Stimulated activated CD8-positive, alpha-beta memory T cell treated with anti-CD3 and anti-CD28 coated beads, Interleukin-12 subunit alpha, Interleukin-12 subunit beta, amount 100 ng/mL, for 24 hours (primary cell): Measurements from ENCODE around the gene KCNJ5.

Source experiments
- DNase-seq: peaks from one replicate; pipeline ENCODE4 v3.0.0-alpha.2; 2020; ENCODE audit errors: extremely low read depth

Gene KCNJ5

DNA sequence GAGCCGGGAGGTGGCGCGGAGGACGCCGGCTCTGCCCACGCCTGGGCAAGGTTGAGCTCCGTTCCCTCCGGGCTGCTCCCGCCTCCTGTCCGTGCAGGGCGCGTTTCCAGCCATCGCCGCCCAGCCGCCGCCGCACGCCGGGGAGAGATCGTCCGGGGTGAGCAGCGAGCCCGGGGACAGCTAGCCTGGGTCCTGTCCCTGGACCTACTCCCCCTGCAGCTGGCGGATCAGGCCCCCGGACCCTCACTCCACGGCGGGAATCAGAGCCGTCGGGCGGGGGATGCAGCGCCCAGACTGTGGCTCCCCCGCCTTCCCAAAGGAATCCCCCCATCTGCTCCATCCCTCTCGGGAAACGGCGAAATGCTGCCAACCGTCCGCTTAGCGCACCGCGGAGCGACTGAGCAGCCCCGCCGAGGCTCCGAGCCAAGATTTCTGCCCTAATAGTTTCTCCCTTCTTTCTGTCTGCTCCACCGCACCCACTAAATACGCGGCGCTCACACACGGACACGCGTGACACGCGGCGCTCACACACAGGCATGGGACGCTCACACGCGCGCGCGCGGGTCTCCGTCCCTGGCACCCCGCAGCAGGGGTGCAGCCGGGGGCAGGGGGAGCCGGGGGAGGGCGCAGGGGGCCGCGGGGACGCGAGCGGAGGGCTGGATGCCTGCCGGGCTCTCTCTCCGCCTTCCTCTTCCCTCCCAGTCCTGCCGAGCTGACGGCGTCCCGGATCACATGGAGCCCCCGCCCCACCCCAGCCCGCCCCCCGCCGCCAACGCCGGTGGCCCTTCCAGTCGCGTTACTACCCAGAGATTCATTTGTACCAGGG is at the start of gene KCNJ5:
Gene KCNJ5 (plus strand): TSS at position 814 of the 826 bp plus-strand sequence. CDS start 19,918 bp downstream, outside the sequence.
- DNase-seq, result no peak

DNA sequence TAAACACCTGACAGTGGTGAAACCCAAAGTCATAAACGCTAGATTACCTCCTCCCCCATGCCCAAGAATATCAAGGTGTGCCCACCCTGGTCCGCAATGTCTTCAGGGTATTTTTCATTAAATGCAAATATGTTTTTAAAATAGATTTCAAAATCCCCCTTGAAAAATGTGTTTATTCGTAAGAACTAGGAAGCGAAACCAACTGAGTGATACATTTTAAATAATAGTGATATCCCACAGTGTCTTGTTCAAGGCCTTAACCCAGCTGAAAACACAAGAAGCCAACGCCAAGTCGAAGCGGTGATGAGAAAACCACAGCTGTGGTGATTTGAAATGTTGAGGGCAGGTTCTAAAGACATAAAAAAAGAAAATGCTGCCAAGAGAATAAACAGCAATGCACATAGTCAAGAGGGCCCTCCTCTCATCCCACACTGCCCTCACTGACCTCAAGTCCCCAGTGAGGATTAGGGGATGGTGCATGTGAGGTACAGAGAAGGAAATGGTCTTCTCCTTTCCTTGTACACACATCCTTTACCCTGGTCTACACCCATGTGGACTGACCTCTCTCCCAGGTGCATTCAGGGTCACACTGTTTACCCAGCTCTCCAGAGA is 49.6 kb upstream of the KCNJ5 start:
- no peak for DNase-seq

DNA sequence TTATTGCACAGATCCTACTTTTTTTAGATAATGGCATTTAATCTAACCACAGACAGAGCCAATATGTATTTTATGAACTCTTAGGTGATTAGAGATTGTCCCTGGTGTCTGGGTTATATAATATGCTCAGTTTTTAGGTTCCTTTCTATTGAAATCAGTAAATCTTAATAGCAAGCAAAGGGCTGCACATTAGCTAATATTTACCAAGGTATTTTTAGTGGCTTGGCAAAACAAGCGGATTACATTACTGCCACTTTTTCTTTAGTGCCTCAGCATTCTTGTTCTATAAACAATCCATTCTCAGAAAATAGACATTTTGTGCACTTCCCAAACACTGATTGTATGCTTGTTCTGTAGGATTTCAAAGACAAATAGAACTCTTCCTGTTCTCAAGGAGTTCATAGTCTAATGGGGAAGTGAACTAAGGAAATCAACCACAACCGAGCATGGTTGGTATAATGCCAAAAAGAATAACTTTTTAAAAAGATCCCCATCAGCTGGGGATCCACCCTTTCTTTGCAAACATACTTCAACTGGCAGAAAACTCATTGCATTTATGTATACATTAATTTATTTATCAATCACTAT is 47.9 kb upstream of the KCNJ5 start:
- no peak for DNase-seq

DNA sequence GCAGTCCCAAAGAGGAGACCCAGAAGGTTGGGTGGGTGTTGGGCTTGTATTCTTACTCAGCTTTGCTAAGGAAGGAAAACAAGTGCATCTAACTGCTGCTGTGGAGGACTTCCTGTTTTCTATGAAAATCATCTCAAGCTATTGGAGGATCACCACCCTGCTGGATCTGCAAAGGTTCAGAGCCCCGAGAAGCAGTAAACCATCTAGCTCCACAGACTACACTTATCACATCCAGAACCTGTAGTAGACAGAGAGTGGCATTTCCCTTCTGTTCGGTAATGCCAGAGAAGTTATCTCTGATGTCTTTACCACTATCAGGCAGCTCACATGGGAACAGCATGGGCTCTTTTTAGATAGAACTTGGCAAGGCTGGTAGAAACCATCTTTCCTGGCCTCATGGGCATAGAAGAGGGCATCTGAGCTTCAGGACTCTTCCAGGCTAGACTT is 45.8 kb upstream of the KCNJ5 start:
- no peak for DNase-seq

DNA sequence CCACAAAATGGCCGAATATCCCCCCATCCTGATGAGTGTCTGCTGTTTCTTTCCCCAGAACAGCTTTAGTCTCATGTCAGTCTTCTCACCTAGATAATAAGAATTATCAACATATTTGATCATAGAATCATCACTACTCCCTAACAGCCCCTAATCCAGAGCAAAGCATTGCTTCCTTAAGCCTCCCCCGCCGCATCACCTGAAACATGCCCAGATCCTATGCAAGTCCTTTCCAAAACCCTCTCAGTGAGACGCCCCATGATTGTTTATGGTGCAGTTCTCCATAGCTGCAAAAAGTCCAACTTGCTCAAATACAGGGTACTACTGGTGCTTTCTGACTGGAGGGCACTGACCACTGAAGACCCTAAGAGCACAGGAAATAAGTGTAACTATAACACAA is 44.2 kb upstream of the KCNJ5 start:
- no peak for DNase-seq

DNA sequence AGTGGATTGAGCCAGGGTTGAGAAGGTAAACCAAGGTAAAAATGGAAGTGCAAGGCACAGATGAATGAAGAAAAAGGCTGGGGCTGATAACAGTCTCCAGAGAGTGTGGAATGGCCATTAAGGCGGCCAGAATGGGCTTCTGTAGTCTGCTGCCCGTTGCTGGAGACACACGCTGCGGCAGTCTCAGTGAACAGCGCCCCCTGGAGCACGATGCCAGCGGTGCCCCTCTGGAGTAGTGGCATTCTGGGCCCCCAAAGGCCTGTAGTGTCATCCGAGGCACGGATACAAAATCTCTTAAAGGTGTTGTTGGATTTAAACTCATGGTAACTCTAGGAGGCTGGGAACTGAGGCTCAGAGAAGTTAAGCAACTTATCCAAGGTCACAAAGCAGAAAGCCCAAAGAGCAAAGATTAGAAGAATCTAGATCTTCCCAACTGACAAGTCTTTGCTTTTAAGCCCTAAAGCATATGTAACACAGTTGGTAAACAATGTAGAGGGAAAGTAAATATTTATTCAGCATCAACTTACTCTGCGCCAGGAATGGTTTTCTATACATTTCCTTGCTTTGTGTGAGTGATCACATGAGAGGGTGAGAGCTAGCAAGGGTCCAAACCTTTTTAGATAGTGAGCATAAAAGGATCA is 42.2 kb upstream of the KCNJ5 start:
- DNase-seq, result peak; percentile 21

DNA sequence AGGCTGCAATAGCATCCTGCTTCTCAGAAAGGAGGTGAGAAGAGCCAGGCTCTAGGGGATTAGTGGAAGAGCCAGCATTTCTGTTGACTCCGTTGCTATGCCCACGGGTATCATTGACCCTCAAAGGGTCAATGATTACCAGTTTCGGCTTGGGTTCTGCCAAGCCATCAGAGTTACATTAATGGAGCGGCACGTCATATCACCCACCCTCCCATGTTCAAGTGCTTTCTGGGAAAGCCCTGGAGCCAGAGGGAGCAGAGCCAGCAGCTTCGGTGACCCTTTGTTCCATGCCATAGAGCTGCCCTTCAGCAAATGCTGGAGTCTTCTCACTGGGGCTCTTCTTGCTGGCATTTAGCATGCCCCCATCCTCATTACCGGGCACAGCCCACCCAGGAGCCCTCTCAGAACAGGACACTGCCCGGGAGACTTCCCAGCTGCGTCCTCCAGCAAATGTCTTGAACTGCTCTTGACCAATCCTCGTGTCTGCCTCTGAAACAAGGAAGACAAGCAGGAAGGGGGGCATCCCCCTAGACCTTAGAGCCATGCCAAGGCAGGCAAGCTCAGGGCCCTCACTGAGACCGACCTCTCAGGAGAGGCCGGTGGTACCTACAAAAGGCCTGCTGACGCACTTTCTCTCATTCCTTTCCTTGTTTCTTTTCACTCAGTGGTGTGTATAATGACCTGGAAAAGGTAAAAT is 38.7 kb upstream of the KCNJ5 start:
- no peak for DNase-seq

DNA sequence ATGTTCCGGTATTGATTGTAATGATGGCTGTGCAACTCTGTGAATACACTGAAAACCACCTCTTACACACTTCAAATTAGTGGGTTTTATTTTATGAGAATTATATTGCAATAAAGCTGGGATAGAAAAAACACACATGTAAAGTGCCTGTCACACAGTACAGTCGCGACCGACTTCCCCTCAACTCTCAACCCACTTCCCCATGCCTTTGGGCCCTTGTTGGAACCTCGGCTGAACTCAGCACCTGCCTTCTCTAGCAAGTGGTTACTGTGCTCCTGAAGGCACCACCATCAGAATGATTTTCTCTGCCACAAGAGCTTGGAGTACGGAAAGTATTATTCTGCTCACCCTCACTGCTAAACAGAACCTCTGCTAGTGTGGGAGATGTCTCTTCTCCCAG is 37.6 kb upstream of the KCNJ5 start:
- no peak for DNase-seq

DNA sequence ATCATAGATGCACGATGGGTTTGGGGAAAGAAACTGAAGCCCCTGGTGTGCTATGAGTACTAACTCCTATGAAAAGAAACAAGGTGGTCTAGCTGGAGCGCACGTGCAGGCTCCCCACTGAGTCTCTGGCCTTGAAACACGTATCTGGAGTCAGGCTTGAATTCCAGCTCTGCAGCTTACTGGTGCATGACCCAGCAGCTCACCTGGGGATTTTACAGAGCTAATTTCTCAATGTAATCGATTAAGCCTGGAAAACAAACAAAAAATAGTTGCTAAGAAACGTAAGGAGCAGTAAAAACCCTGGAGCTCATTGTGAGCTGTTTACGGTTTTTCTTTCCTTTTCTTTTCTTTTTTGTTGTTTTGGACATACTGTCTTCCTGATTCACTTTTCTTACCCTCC is 36.3 kb upstream of the KCNJ5 start:
- DNase-seq, result no peak

DNA sequence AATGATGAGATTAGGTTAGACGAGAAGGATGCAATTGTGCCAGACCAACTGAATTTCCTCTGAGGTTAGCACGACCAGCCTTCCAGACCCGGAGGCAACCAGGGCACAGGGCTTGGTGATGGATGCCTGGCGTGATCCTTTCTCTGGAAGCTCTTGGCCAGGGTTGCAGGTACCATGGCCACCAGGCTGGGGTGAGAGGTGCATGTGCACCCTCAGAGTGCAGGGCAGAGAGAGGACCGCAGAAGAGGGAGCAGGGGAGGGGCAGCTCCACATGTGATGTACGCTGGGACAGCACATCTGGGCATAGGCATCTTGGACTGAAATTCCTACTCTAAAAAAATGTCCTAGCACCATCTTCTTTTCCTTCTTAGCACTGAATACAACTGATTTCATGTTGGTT is 34.9 kb upstream of the KCNJ5 start:
- DNase-seq, result no peak

DNA sequence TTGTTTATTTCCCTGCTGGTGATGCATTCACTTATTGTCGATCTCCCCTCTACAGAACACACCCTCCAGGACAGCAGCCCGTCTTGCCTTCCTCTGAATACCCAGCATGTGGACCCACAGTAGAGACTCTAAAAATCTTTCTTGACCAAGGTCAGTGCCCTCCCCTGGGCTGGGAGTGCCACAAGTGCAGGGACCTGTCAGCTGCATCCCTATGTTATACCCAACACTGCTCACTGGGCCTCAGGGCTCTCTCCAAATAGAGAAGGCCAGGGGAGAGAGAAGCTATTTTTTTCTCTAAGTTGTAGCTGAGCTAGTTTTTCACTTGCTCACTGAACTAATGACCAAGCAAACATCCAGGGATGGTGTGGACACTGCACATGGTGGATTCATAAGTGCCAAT is 33.8 kb upstream of the KCNJ5 start:
- no peak for DNase-seq

DNA sequence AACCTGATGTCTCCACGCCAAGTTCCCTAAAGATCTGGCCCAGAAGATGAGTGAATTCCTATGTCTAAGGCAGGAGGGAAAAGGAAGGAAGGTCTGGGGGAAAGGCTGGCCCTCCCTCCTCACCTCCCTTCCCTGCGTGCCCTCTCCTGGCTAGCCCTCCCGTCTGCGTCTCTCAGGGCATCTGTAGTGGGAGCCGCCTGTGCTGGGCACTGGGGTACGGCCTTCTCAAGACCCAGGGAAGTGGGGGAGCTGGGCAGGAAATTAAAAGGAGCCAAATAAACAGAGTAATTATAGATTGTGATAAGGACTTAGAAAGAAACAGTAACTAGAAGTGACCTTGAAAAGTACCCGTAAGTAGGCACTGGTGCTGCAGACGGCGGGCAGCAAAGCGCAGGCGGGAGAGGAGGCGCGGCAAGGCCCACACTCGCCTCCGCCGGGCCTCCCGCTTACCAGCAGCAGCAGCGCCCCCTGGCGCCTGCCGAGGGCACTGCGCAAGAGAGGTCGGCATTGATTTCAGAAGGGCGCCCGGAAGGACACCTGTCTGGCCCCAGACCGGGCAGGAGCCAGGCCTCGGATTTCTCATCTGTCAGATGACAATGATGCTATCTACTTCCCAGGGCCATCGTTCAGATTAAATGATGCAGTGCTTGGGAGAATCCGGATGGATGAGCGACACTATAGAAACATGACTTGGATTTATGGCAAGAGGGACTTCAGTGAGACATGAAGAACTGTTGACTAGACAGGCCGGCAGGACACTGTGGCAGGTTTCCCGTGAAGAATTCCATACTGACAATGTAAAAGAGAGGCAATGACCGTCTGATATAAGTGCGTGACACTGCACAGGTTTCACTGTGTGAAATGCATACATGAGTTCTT is 31.4 kb upstream of the KCNJ5 start:
- peak; percentile 23 for DNase-seq

DNA sequence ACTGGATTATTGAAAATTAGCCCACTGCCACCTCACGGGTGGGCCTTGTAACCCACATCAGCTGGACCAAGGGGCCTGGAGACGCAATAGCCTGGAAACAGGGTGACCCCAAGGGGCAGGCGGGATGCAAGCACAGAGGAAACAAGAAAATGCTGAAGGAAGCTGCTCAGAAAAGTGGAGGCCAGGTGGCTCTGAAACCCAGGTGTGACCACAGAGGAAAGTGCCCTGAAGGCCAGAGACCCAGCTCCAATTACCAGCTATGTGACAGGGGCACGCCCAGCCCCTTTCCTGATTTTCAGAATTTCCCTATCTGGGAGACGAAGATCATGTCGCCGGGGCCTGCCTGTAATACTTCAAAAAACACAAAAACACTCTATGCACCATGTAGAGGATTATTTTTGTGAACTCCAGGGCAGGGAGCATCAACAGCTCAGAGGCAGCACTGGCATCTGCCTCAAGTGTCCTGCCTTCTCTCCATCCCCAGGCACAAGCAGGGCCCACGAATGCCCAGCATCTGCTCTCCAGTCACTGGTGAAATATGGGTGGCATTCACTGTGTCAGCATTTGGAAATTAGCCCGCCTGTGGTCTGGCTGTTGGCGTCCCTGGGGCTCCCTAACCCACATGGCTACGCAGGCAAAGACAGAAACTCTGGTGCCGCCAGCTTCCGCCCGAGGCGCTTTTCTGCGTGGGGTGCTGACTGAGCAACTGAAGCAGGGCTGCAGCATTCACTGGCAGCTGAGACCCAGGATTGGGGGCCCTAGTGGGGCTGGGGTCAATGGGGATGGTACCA is 30.4 kb upstream of the KCNJ5 start:
- no peak for DNase-seq

DNA sequence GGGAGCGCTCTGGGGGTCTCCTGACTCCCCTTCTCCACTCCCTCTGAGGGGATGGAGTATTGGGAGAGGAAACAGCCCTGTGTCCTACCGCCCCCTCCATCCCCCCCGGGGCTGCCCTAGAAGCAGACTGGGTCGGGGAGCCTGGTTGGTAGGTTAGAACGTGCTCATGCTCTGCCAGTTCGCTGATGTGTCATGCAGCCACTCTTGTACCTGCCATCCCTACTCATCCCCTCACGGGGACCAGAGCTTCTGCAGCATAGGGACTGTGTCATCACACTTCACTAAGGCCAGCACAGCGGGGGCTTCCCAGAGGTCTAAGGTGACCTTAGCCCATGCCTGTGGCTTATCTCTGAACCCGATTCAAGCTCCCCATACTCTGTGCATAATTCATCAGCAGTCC is 28.8 kb upstream of the KCNJ5 start:
- no peak for DNase-seq

DNA sequence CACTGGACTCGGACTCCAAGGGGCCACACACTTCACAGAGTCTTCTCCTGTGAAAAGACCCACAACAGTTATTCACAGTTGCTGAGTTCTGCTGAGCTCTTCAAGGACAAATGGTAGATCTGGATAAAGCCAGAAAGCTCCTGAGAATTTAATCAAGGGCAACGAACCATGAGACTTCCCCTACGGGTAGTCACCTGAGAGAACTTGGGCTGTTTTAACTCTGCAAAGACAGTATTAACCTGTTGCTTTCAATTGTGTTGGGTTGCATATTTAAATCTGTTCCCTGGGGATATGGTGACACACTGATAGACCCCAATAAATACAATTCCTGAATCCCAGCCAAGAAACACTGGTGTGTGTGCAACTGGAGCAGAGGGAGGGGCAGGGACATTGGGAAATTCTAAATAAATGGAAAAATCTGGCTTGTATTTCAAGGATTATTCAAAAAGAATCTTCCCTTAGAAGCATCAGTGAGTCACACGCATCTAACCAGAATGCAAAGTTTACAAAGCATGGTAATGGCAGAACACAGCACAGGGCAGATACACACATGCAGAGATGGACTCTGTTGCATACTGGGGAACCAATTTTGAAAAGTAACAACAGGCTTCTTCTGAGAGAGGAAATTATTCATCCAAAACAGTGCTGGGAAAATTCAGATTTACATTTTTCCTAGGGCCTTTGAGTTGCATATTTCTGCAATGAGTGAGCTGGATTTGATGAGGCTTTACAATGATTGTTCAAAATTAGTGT is 28.1 kb upstream of the KCNJ5 start:
- no peak for DNase-seq

DNA sequence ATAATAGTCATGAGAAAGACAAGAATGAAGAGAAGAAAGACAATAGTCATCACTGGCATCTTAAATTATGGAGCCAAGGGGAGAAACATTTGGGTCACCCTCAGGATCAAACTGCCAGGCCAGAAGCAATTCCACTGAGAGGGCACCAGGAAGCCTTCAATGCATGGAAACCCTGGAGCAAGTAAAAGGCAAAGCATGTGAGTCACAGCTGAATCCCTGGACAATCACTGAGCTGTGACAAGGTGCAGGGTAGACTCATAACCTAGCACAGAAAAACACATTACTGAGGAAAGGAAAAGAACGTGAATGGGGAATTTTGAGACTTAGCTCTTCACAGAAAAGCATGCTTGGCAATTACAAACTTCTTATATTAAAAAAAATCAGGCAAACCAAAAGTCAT is 25.7 kb upstream of the KCNJ5 start:
- DNase-seq, result no peak

DNA sequence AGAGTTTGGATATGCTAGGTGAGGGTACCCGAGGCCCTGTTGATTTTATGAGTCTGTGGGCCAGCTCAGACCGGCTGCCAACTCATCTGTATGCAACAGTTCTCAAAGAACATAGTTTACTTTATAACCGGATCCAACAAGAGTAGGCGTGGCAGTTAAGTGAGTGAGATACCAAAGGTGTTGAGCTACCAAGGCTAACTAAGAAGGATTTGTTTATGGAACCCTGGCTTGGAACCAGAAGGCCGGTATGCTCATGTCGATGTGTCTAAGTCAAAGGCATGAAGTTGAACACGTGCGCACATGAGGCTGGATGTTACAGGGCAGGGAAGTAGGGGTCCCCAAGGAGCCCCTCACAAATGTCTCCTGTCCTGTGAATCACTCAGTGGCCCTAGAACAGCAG is 23.9 kb upstream of the KCNJ5 start, which contains the start of gene KCNJ1:
Gene KCNJ1 (minus strand): TSS at position 20 of the 400 bp plus-strand sequence. CDS start 27,053 bp downstream, outside the sequence.
- DNase-seq, result no peak

DNA sequence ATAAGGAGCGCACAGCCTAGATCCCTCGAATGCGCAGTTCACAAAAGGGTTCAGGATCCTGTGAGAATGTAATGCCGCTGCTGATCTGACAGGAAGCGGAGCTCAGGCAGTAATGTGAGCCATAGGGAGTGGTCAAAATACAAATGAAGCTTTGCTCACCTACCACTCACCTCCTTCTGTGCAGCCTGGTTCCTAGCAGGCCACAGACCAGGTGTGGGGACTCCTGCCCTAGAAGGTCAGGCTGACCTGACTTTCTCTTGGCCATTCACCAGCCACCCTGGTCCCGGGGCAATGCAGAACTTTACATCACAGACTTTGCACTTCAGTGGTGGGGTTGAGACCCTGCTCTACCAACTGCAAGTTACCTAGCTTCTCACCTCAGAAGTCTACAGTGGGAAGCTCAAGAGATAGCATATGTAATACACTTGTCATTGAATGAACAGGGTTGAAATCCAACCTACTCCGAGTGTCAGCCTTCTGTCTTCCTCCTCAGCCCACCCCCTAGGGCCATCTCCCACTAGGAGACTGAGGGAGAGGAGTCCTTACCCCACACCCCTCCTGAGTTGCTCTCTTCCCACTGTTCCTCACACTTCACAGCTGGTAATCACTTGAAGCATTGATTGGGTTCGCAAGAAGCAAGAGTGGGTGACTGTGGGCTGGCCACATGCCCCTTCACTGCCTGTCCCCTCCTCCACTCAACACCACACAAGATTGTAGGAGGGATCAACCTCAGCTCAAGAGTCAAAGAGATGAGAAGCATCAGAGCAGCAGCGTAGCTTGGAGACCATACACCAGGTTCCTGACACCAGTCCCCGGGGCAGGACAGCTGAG is 22.1 kb upstream of the KCNJ5 start:
- DNase-seq, result no peak
